Fibroblast of lung (primary cell): ENCODE results near the gene CREB5. TPM values are rescaled to one million over a fixed set of nuclear protein-coding genes. Genes with fewer than 3 reads are reported as not detected.

Experiments
- DNase-seq, 2 donors: peaks; one replicate each; pipeline versions ENCODE4 v3.0.0 to v3.0.0-alpha.2; 2010; ENCODE audit warnings: low read depth in 2 of 2
- H2AFZ ChIP-seq: 2 replicates; pipeline ENCODE4 v1.5.1; 2012; ENCODE audit warnings: low read length, control low read depth, inconsistent platforms
- H3K27ac ChIP-seq: 2 replicates; pipeline ENCODE4 v1.5.1; 2011; ENCODE audit warnings: low read length, control low read depth; ENCODE audit not compliant: insufficient read depth
- H3K27me3 ChIP-seq: 2 replicates; pipeline ENCODE4 v1.5.1; 2011; ENCODE audit warnings: mild to moderate bottlenecking, low read length; ENCODE audit not compliant: control insufficient read depth, insufficient read depth
- H3K36me3 ChIP-seq: 2 replicates; pipeline ENCODE4 v1.5.1; 2011; ENCODE audit warnings: low read length; ENCODE audit not compliant: control insufficient read depth, insufficient read depth
- H3K4me1 ChIP-seq: 2 replicates; pipeline ENCODE4 v1.5.1; 2011; ENCODE audit warnings: low read length; ENCODE audit not compliant: control insufficient read depth, insufficient read depth; ENCODE audit errors: extremely low read depth
- H3K4me2 ChIP-seq: 2 replicates; pipeline ENCODE4 v1.5.1; 2011; ENCODE audit warnings: low read length, control low read depth; ENCODE audit not compliant: insufficient read depth; ENCODE audit errors: extremely low read depth
- H3K4me3 ChIP-seq, 4 experiments: fragments of 200-600 bp in 1 of 4; sonication (generic) in 1 of 4; replicated peaks in 1 of 4; 2 replicates each; pipeline ENCODE4 v1.5.1; 2011 to 2016; ENCODE audit warnings: low read length in 4 of 4, low read depth in 3 of 4, mild to moderate bottlenecking in 3 of 4, control low read depth in 2 of 4, inconsistent platforms in 1 of 4, mixed read lengths in 1 of 4; ENCODE audit not compliant: insufficient read depth in 1 of 4; ENCODE audit errors: control extremely low read depth in 1 of 4
- H3K79me2 ChIP-seq: 2 replicates; pipeline ENCODE4 v1.5.1; 2012; ENCODE audit warnings: mild to moderate bottlenecking, low read length, inconsistent platforms; ENCODE audit not compliant: control insufficient read depth, insufficient read depth
- H3K9ac ChIP-seq: 2 replicates; pipeline ENCODE4 v1.5.1; 2011; ENCODE audit warnings: mild to moderate bottlenecking, low read length, control low read depth; ENCODE audit not compliant: insufficient read depth
- H3K9me3 ChIP-seq: 2 replicates; pipeline ENCODE4 v1.5.1; 2012; ENCODE audit warnings: low read depth, low read length; ENCODE audit not compliant: control insufficient read depth, insufficient read depth
- H4K20me1 ChIP-seq: 2 replicates; pipeline ENCODE4 v1.5.1; 2011; ENCODE audit warnings: low read length; ENCODE audit not compliant: control insufficient read depth, insufficient read depth; ENCODE audit errors: extremely low read depth
- CTCF ChIP-seq, 2 donors: IDR thresholded peaks in 1 of 2; conservative IDR thresholded peaks in 1 of 2; 1 replicate in 1 of 2; 2 replicates in 1 of 2; pipeline ENCODE4 v1.5.1; 2011 to 2012; ENCODE audit warnings: low read length in 2 of 2, control low read depth in 1 of 2, inconsistent platforms in 1 of 2, low read depth in 1 of 2, mild to moderate bottlenecking in 1 of 2
- EZH2 ChIP-seq: IDR thresholded peaks from 2 replicates; pipeline ENCODE4 v1.5.1; 2012; ENCODE audit warnings: low read length, control low read depth, mild to moderate bottlenecking; ENCODE audit errors: missing control alignments
- polyA plus RNA-seq, 2 donors: library from polyadenylated mRNA; depleted of rRNA in 1 of 2; stranded (reverse) in 1 of 2; unstranded in 1 of 2; fragments of >200 nt; gene quantifications; 2 replicates each; pipeline ENCODE4 v1.2.1, GENCODE V29; 2011 to 2012; ENCODE audit warnings: missing spikeins in 1 of 2
- total RNA-seq: library from RNA; depleted of rRNA; stranded (reverse); fragments of >200 nt; gene quantifications from 2 replicates; pipeline ENCODE4 v1.2.1, GENCODE V29; 2014

The CREB5 gene
- total and polyA plus RNA-seq, 2 donors (not counting 1 experiment from before 2014, with no cell fraction given): 8.2 to 28.4 TPM

- H3K4me3 ChIP-seq: no peak overlapping the region
- H3K9ac ChIP-seq: no peak overlapping the region
- H3K27ac ChIP-seq: no peak overlapping the region
- no peaks in the 10 kb centered on the region for H3K36me3 ChIP-seq
- no peaks in the 10 kb centered on the region for H3K9me3 ChIP-seq
- no peaks in the 10 kb centered on the region for H3K79me2 ChIP-seq
- TF ChIP-seq CTCF (conservative IDR thresholded peaks at IDR 0.05 in 1 of 2, IDR thresholded peaks at IDR 0.05 in 1 of 2; ENCODE audit: low read depth in 1 of 2, low read length in 2 of 2): no peak
- TF ChIP-seq EZH2: no peak
- H4K20me1 ChIP-seq: no peaks in the 10 kb centered on the region
- no peak for DNase-seq
- H3K4me1 ChIP-seq: no peaks in the 10 kb centered on the region
- no peak overlapping the region for H3K4me2 ChIP-seq
- H2AFZ ChIP-seq: no peak overlapping the region
- peaks cover 3% of the 10 kb centered on the region for H3K27me3 ChIP-seq
Observed at GRCh38 chr7:28440055-28440601, 27.8 kb downstream of the CREB5 start.

- no peak overlapping the region for H3K4me2 ChIP-seq
- H2AFZ ChIP-seq: no peak overlapping the region
- H3K27me3 ChIP-seq: peaks cover 3% of the 10 kb centered on the region
- H3K27ac ChIP-seq: no peak overlapping the region
- no peaks in the 10 kb centered on the region for H3K9me3 ChIP-seq
- no peak overlapping the region for H3K9ac ChIP-seq
- H3K4me3 ChIP-seq: no peak overlapping the region
- DNase-seq: peak in 1 of 2 donors; percentile 73
- TF ChIP-seq CTCF (conservative IDR thresholded peaks at IDR 0.05 in 1 of 2, IDR thresholded peaks at IDR 0.05 in 1 of 2; ENCODE audit: low read depth in 1 of 2, low read length in 2 of 2): no peak
- TF ChIP-seq EZH2: no peak
- H3K79me2 ChIP-seq: no peaks in the 10 kb centered on the region
- H3K36me3 ChIP-seq: no peaks in the 10 kb centered on the region
- no peaks in the 10 kb centered on the region for H4K20me1 ChIP-seq
- no peaks in the 10 kb centered on the region for H3K4me1 ChIP-seq
Observed at GRCh38 chr7:28442540-28443420, 30.5 kb downstream of the CREB5 start.

- no peaks in the 10 kb centered on the region for H3K9me3 ChIP-seq
- H2AFZ ChIP-seq: no peak overlapping the region
- H3K27ac ChIP-seq: no peak overlapping the region
- no peak overlapping the region for H3K9ac ChIP-seq
- no peaks in the 10 kb centered on the region for H4K20me1 ChIP-seq
- H3K36me3 ChIP-seq: no peaks in the 10 kb centered on the region
- no peaks in the 10 kb centered on the region for H3K79me2 ChIP-seq
- no peak overlapping the region for H3K4me2 ChIP-seq
- no peak for TF ChIP-seq EZH2
- no peak for TF ChIP-seq CTCF (conservative IDR thresholded peaks at IDR 0.05 in 1 of 2, IDR thresholded peaks at IDR 0.05 in 1 of 2; ENCODE audit: low read depth in 1 of 2, low read length in 2 of 2)
- H3K27me3 ChIP-seq: peaks cover 3% of the 10 kb centered on the region
- DNase-seq: no peak
- no peaks in the 10 kb centered on the region for H3K4me1 ChIP-seq
- H3K4me3 ChIP-seq: no peak overlapping the region
Observed at GRCh38 chr7:28446131-28446530, 33.8 kb downstream of the CREB5 start.
